MCF 10A (cell line): ENCODE measurements around the gene FICD. TPM values are rescaled to one million over a fixed set of nuclear protein-coding genes. Genes with fewer than 3 reads are reported as not detected.

Experiments used
- BruUV-seq: library from RNA; stranded (reverse); fragments of 400-500 nt; replicated peaks from 2 replicates; lab custom pipeline; 2021; lab: Mats Ljungman, UMichigan
- CTCF ChIA-PET: fragments of 300-600 bp; sonication (Branson Sonifier 250); formaldehyde crosslinking; extraction: SDS; loops from one replicate; lab custom pipeline; 2021; ENCODE audit warnings: antibody characterized with exemption, inconsistent platforms; lab: Yijun Ruan, JAX
- POLR2A ChIA-PET: fragments of 300-600, 350-650 bp; sonication (Branson Sonifier 250); formaldehyde crosslinking; extraction: SDS; loops from one replicate; lab custom pipeline; 2020; ENCODE audit warnings: antibody characterized with exemption, inconsistent platforms; lab: Yijun Ruan, JAX
- DNase-seq: peaks from one replicate; pipeline ENCODE4 v3.0.0-alpha.2; 2018; ENCODE audit not compliant: unreplicated experiment
- H3K27ac Mint-ChIP-seq: one replicate; pipeline ENCODE4 v1.8.0; 2022; ENCODE audit warnings: mild to moderate bottlenecking, low read depth, mixed read lengths; ENCODE audit not compliant: unreplicated experiment
- H3K27me3 Mint-ChIP-seq: one replicate; pipeline ENCODE4 v1.8.0; 2022; ENCODE audit warnings: mixed read lengths; ENCODE audit not compliant: insufficient read depth, unreplicated experiment
- H3K36me3 Mint-ChIP-seq: one replicate; pipeline ENCODE4 v1.8.0; 2022; ENCODE audit warnings: mild to moderate bottlenecking, moderate library complexity, mixed read lengths; ENCODE audit not compliant: insufficient read depth, unreplicated experiment
- H3K4me1 Mint-ChIP-seq: one replicate; pipeline ENCODE4 v1.8.0; 2022; ENCODE audit warnings: mixed read lengths; ENCODE audit not compliant: insufficient read depth, unreplicated experiment
- H3K4me3 Mint-ChIP-seq: one replicate; pipeline ENCODE4 v1.8.0; 2022; ENCODE audit warnings: mild to moderate bottlenecking, moderate library complexity, mixed read lengths; ENCODE audit not compliant: unreplicated experiment
- H3K9me3 Mint-ChIP-seq: one replicate; pipeline ENCODE4 v1.8.0; 2022; ENCODE audit warnings: mixed read lengths; ENCODE audit not compliant: unreplicated experiment
- CTCF ChIP-seq: fragments of 200-600 bp; IDR thresholded peaks from one replicate; pipeline ENCODE4 v1.8.0; 2022; ENCODE audit warnings: antibody characterized with exemption, mild to moderate bottlenecking; ENCODE audit not compliant: unreplicated experiment
- intact Hi-C: fragments of 100-400 bp; cut with micrococcal nuclease; formaldehyde crosslinking; loops from 2 replicates; pipeline ENCODE4 v1.14.1; 2022
- total RNA-seq: library from RNA; stranded (reverse); gene quantifications from 2 replicates; pipeline ENCODE4 v1.2.3, GENCODE V29; 2022

Gene FICD
- total RNA-seq, 1 experiment from 2014 or later: 15.2 TPM

GRCh38 chr12:108559748-108560147 is 44.7 kb downstream of the FICD start:
- H3K4me3 Mint-ChIP-seq: peak overlapping the region; percentile 96
- H3K27ac Mint-ChIP-seq: peak overlapping the region; percentile 99
- no TSS peak for BruUV-seq
- intact Hi-C loops: loop anchor here (5.0 kb wide), 1 partner anchor 173 kb away; the partner anchor contains the start of gene CORO1C
- no peak for DNase-seq
- ChIA-PET POLR2A (interaction anchor here (1.0 to 8.3 kb wide), 9 partner anchors 11 to 798 kb away, joined by 3 to 105 read pairs (median 9); partner anchors contain the start of genes PRDM4 and USP30), CTCF (interaction anchor here (0.7 to 14.4 kb wide), 5 partner anchors 51 to 244 kb away, joined by 3 to 274 read pairs (median 4); no protein-coding TSS in a partner anchor)
- no peaks in the 10 kb centered on the region for H3K9me3 Mint-ChIP-seq
- no peak for TF ChIP-seq CTCF
- H3K36me3 Mint-ChIP-seq: peaks cover 30% of the 10 kb centered on the region
- H3K27me3 Mint-ChIP-seq: no peaks in the 10 kb centered on the region
- peaks cover 27% of the 10 kb centered on the region for H3K4me1 Mint-ChIP-seq

- H3K4me3 Mint-ChIP-seq: peak overlapping the region; percentile 96
- H3K36me3 Mint-ChIP-seq: peaks cover 36% of the 10 kb centered on the region
- BruUV-seq: no TSS peak
- intact Hi-C loops: loop anchor here (5.0 kb wide), 1 partner anchor 172 kb away; the partner anchor contains the start of gene CORO1C
- peak; percentile 24 for DNase-seq
- no peak for TF ChIP-seq CTCF
- POLR2A ChIA-PET: interaction anchor here (0.6 to 8.3 kb wide), 23 partner anchors 9 to 801 kb away, joined by 3 to 105 read pairs (median 6); partner anchors contain the start of genes PRDM4, SSH1 and USP30
- H3K9me3 Mint-ChIP-seq: no peaks in the 10 kb centered on the region
- peak overlapping the region; percentile 99 for H3K27ac Mint-ChIP-seq
- no peaks in the 10 kb centered on the region for H3K27me3 Mint-ChIP-seq
- CTCF ChIA-PET: interaction anchor here (0.7 to 14.4 kb wide), 8 partner anchors 31 to 526 kb away, joined by 3 to 274 read pairs (median 3); no protein-coding TSS in a partner anchor
- peaks cover 23% of the 10 kb centered on the region for H3K4me1 Mint-ChIP-seq
Measured at GRCh38 chr12:108560321-108560721, 45.2 kb downstream of the FICD start.

GRCh38 chr12:108560752-108561719 is 46.0 kb downstream of the FICD start, which contains the start of gene SART3:
SART3 (minus strand) TSS chr12:108561173; CDS start chr12:108561154, 19 bp downstream.
- TF ChIP-seq CTCF: no peak
- Mint-ChIP-seq H3K27me3 (no peaks in the 10 kb centered on the region), H3K4me1 (peaks cover 28% of the 10 kb centered on the region), H3K36me3 (peaks cover 42% of the 10 kb centered on the region), H3K4me3 (peak within 1 kb of the TSS; percentile 96), H3K9me3 (no peaks in the 10 kb centered on the region), H3K27ac (peak within 1 kb of the TSS; percentile 99)
- intact Hi-C loops: loop anchor here (5.0 kb wide), 1 partner anchor 171 kb away; the partner anchor contains the start of gene CORO1C
- no TSS peak for BruUV-seq
- POLR2A ChIA-PET: interaction anchor here (0.6 to 8.3 kb wide), 31 partner anchors 9 to 802 kb away, joined by 3 to 105 read pairs (median 4); partner anchors contain the start of genes SSH1 and USP30
- DNase-seq: peak; percentile 90
- CTCF ChIA-PET: interaction anchor here (0.7 to 14.4 kb wide), 10 partner anchors 31 to 525 kb away, joined by 3 to 274 read pairs (median 4); no protein-coding TSS in a partner anchor
